ENCODE data around the gene TENT5C.
A peak's percentile ranks its signal among the peaks of the same experiment; 100 is the strongest.

Gene TENT5C

GRCh38 chr1:117613969-117614729 lies 8.3 kb downstream of the TENT5C start:
- DNase-seq = no peak

- no peak for DNase-seq
These were observed 9.6 kb downstream of the TENT5C start for GRCh38 chr1:117615474-117615873.

GRCh38 chr1:117616356-117616755 lies 10.5 kb downstream of the TENT5C start:
- DNase-seq = peak; percentile 19

GRCh38 chr1:117616967-117617366 lies 11.1 kb downstream of the TENT5C start:
- no peak for DNase-seq

- DNase-seq = no peak
These were observed 12.7 kb downstream of the TENT5C start for GRCh38 chr1:117618450-117619122.

GRCh38 chr1:117620440-117620839 lies 14.6 kb downstream of the TENT5C start:
- DNase-seq = no peak

GRCh38 chr1:117621316-117621715 lies 15.5 kb downstream of the TENT5C start:
- DNase-seq = no peak

- DNase-seq = no peak
These were observed 16.9 kb downstream of the TENT5C start for GRCh38 chr1:117622726-117623125.

- DNase-seq = no peak
These were observed 17.3 kb downstream of the TENT5C start for GRCh38 chr1:117623141-117623540.

GRCh38 chr1:117623698-117624097 lies 17.9 kb downstream of the TENT5C start:
- no peak for DNase-seq

GRCh38 chr1:117627546-117628130 lies 21.8 kb downstream of the TENT5C start:
- DNase-seq = peak; percentile 62

- no peak for DNase-seq
These were observed 22.5 kb downstream of the TENT5C start for GRCh38 chr1:117628343-117628742.

GRCh38 chr1:117629625-117630422 lies 24.0 kb downstream of the TENT5C start:
- DNase-seq = no peak

GRCh38 chr1:117630423-117630998 lies 24.7 kb downstream of the TENT5C start:
- DNase-seq = no peak

GRCh38 chr1:117631359-117632160 lies 25.7 kb downstream of the TENT5C start:
- DNase-seq = peak; percentile 65

- peak; percentile 35 for DNase-seq
These were observed 26.6 kb downstream of the TENT5C start for GRCh38 chr1:117632269-117633067.

- no peak for DNase-seq
These were observed 27.2 kb downstream of the TENT5C start for GRCh38 chr1:117633068-117633345.

GRCh38 chr1:117633423-117633822 lies 27.6 kb downstream of the TENT5C start:
- no peak for DNase-seq

GRCh38 chr1:117633936-117634335 lies 28.1 kb downstream of the TENT5C start:
- DNase-seq = no peak

- no peak for DNase-seq
These were observed 28.8 kb downstream of the TENT5C start for GRCh38 chr1:117634631-117635030.

- DNase-seq = no peak
These were observed 30.0 kb downstream of the TENT5C start for GRCh38 chr1:117635805-117636204.
